D341Med (cell line): ENCODE measurements around the gene FMR1NB.

ENCODE experiments used
- DNase-seq: peaks from one replicate; pipeline ENCODE4 v3.0.0; 2012; ENCODE audit warnings: low spot score

Gene FMR1NB, protein sequence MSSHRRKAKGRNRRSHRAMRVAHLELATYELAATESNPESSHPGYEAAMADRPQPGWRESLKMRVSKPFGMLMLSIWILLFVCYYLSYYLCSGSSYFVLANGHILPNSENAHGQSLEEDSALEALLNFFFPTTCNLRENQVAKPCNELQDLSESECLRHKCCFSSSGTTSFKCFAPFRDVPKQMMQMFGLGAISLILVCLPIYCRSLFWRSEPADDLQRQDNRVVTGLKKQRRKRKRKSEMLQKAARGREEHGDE

DNA sequence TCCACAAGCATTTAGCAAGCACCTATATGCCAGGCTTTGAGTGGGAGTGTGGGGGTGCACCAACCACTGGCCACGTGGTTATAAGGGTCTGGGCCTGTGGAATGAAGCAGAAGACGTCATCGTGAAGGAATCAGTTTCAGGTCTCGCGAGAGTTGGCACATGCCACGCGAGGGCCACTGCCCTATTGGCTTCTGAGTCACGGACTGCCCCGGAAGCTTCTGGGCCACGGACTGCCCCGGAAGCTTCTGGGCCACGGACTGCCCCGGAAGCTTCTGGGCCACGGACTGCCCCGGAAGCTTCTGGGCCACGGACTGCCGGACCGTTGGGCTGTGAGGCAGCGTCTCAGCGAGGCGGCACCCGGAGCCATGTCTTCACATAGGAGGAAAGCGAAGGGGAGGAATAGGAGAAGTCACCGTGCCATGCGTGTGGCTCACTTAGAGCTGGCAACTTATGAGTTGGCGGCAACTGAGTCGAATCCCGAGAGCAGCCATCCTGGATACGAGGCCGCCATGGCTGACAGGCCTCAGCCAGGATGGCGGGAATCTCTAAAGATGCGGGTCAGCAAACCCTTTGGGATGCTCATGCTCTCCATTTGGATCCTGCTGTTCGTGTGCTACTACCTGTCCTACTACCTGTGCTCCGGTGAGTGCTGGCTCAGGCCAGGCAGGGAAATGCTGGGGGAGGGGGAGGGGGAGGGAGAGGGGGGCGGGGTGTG, at the start of gene FMR1NB:
Gene FMR1NB (plus strand): TSS at position 300 of the 715 bp plus-strand sequence. CDS start 66 bp downstream, at position 366.
- no peak for DNase-seq

DNA sequence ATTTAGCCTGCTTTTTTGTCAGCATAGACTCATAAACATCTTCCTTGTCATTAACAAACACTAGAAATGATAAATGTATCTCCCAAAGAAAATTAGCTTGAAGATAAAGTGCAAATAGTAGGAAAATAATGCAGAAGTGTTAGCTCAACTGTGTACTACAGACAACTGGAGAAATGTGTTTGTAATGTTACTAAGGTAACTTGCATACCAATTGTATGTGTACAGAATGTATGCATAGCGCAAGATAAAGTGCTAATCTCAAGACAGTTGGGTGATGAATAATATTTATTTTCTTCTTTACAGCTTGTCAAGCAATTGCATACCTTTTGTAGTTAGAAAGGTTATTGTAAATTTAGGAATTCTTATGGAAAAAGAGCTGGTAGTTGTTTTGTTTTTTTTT, 47.3 kb upstream of the FMR1NB start:
- no peak for DNase-seq

DNA sequence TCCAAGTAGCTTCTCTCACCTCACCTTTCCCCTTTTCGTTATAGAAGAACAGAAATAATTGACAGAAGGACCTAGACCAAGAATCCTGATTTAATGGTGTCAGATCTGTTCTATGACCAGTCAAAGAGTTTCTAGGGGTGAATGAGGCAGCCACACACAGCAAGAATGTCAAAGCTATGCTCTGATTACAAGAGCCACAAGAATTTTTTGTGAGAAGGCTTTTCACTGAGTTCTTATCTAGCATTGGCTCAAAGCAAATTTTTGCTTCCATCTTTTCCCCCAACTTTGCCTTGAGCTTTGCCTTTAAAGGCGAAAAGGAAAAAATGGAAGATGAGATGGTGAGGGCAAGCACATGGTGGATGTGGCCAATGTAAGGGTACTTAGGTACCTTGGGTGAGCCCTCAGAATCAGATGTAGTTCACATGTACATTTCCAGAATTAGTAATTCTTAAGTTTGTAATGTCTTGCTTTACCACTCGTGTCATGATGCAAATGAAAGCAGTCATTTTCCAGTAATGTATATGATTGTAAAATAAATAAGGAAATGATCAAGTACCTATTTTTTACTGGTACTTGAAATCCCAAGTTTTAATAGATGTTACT, 45.9 kb upstream of the FMR1NB start:
- DNase-seq, result no peak

DNA sequence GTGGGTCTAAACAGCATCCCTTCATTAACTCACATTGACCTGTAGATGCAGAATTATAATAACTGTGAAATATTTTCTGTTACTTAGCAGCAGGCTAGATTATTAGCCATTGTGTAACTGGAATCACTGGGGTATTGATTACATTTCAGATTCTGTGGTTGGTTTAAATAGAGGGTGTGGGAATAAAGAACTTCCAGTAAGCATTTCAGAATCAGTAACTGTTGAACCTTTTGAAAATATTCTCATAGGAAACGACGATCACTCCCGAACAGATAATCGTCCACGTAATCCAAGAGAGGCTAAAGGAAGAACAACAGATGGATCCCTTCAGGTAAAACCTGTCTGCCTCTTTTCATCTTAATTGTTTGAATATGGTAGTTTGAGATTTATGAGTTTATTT, 35.9 kb upstream of the FMR1NB start:
- no peak for DNase-seq

DNA sequence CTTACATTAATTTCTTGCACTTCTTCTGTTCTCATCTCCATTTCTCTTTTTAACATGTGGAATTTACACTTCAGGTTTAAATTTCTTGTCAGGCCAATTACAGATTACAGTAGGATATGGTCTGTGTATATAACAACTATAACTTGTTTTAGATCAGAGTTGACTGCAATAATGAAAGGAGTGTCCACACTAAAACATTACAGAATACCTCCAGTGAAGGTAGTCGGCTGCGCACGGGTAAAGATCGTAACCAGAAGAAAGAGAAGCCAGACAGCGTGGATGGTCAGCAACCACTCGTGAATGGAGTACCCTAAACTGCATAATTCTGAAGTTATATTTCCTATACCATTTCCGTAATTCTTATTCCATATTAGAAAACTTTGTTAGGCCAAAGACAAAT, 32.6 kb upstream of the FMR1NB start:
- DNase-seq, result no peak

DNA sequence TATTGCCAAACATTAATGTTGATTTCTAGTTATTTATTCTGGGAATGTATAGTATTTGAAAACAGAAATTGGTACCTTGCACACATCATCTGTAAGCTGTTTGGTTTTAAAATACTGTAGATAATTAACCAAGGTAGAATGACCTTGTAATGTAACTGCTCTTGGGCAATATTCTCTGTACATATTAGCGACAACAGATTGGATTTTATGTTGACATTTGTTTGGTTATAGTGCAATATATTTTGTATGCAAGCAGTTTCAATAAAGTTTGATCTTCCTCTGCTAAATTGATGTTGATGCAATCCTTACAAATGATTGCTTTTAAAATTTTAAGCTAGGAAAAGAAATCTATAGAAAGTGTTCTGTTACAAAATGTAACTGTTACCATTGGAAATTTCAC, 30.8 kb upstream of the FMR1NB start:
- DNase-seq, result no peak

DNA sequence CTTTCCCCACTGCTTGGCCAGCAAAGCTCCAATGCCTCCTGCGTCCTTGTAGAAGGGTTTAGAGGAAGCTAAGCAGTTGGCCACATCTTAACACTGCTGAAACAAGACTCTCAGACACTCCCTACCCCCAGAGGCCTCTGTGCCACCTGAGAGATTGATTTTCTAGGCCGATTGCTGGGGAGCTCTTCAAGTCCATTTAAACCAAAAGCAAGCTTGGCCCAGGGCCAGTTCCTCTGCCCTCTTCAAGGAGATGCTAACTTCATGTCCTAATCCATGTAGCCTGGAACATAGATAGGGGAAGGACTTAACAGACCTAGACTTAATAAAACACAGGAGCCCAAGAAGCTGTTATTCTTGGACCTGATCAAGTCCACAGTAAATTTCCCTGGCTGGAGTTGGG, 27.2 kb upstream of the FMR1NB start:
- no peak for DNase-seq

DNA sequence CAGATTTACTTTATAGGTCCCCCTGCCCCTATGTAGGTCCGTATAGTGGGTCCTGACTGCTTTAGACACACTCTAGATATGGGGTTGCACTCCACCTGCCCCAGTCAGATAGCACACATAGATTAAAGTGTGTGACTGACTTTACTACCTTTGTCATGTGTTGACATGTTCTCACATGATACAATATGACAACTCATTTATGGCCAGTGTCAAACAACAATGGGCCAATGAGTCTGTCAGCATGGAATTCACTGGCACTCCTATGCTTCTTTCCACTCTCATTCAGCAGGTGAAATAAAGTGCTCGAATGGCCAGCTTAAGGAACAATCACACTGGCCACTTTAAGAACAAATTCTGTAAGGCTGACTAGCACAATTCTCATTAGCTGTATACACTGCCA, 23.8 kb upstream of the FMR1NB start:
- DNase-seq, result no peak

DNA sequence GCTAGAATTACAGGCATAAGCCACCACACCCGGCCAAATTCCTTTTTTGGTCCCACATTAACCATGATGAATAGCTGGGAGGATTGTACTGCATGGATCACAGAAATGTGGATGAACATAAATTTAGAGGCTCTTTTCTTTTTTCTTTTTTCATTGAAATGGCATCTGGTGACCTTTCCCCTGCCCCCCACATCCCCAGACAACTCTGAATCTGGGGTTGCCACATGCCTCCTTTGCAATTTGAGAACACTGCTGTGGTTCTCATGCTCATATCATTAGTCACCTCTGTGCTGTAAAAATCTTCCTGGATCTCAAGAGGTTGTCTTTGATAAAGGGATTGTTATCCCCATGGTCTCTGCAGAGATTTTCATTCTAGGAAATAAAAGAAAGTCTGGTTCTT, 22.8 kb upstream of the FMR1NB start:
- no peak for DNase-seq

DNA sequence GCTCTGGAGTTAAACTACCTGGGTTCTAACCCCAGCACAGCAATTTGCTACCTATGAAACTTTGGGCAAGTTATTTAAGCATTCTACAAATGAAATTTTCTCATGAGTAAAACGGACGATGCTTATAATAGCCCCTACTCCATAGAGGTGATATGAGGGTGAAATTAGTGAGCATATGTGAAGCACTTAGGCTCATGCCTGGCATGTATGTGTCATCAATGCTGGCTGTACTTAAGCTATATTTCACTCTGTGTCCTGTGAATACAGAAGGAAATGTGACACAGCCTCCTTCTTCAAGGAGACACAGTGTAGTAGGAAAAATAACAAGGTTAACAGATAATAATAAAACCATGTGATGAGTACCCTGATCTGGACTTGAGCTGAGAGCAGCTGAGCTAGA, 20.4 kb upstream of the FMR1NB start:
- no peak for DNase-seq

DNA sequence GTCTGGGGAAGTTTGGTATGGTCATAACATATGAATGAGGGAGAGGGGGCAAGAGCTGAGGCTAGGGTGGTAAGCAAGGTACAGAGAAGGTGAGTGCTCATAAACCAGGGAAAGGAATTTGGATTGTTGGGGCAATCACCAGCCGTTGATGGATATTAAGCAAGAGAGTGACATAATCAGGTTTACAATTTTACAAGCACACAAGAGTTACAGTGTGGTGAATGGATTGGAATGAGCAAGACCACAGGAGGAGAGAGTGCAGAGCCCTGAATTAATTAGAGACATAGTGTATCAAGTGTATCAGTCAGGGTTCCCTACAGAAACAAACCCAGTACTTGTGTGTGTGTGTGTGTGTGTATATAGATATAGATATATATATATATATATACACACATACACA, 18.7 kb upstream of the FMR1NB start:
- no peak for DNase-seq

DNA sequence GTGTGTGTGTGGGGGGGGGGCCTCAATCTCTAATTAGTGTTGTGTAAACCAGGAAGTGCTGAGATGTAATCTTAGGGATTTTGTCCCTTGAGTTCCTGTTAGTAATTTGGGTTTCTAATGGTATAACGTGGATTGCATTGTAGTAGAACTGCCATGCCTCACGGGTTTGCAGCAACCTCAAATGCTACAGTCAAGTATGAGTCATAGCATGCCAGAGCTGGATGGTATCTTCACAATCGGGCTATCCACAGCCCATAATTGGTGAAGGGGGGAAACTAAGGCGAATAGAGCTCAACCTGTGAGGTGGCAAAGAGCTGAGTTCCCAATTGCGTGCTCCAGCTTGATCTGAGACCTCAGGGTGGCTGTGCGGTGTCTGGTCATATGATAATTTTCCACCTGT, 2.2 kb upstream of the FMR1NB start:
- DNase-seq, result no peak

DNA sequence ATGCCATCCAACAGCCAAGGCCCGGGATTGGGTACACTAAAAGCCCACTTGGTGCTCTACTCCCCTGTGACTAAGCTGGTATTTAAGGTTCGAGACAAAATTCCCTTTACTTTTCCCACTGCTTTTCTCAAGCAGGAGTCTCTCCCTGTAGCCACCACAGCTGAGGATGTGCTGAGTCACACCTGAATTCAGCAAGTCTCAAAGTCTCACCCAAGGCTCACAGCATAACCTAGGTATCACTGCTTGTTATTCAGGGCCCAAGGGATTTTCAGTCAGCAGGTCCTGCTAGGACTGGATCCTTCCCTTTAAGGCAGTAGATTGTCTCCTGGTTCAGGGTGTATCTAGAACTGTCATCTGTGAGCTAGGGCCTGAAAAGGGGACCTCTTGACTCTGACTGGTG, 39.2 kb downstream of the FMR1NB start:
- no peak for DNase-seq

DNA sequence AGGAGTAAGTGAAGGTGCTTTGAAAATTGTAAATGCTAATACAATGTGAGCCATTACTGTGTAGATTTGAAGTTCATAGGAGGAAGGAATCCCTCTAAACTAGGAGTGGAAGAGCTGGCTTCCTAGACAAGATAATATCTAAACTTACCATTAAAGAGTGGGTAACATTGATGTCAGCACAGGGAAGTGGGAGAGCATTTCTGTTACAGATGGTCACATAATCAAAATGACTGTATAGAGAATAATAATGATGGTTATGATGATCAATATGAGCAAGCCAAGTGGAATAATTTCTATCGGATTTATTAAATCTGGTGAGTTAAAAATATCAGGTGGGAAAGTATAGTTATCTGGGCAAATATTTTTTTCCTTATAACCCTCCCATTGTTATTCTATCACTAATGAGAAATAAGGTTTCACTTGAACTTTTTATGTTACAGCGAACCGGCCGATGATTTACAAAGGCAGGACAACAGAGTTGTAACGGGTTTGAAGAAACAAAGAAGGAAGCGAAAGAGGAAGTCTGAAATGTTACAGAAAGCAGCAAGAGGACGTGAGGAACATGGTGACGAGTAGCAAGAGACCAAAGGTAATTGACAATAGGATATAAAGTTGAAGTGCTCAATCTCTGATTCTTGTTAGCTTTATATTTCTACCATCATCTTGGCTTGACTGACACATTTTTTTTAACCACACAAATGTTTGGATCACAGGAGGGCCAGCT, 43.5 kb downstream of the FMR1NB start:
- no peak for DNase-seq

DNA sequence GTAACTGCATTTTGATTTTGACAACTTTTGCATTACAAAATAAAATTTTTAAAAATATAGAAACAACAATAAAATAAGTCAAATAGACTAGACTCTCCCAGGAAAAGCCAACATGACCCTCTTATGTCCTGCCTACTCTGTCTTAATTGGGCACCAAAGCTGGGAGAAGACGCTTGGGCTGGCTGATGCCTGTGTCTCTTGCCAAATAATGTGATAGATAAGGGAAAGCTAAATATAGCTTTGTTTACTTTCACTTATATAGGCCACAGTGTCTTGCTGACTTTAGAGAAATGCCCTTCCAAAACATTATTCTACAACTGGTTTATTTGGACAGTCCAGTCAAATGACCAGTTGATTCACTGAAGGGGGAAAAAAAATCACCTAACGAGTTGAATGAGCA, 54.2 kb downstream of the FMR1NB start:
- DNase-seq, result no peak

DNA sequence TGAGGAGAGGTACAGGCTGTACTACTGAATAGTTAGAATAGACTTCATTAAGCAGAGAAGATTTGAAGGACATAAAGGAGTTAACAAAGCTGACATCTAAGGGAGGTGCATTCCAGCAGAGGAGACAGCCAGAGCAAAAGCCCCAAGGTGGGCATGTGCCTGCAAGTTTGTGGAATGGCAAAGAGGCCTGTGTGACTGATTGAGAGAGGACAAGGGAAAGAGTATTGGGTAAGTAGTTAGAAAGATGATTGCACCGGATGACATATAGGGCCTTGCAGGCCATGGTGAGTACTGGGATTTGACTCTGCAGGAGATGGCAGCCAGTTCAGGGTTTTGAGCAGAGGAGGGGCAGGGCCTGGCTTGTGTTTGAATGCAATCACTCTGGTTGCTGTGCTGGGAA, 55.9 kb downstream of the FMR1NB start:
- no peak for DNase-seq

DNA sequence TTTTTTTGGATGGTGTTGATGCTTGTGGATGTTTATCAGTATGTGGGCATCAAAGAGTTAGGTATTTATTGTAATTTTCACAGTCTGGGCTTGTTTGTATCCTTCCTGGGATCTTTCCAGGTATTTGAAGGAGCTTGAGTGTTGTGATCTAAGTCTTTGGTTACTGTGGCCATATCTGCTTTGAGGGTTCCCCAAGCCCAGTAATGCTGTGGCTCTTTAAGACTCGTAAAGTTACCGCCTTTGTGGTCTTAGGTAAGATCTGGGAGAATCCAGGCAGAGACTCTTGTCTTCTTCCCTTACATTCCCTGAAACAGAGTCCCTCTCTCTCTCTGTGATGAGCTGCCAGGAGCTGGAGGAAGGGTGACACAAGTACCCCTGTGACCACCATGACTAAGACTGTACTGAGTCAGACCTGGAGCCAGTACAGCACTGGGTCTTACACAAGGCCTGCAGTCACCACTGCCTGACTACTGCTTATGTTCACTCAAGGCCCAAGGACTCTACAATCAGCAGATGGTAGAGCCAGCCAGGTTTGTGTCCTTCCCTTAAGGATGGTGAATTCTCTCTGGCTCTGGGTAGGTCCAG, 62.2 kb downstream of the FMR1NB start:
- DNase-seq, result no peak

DNA sequence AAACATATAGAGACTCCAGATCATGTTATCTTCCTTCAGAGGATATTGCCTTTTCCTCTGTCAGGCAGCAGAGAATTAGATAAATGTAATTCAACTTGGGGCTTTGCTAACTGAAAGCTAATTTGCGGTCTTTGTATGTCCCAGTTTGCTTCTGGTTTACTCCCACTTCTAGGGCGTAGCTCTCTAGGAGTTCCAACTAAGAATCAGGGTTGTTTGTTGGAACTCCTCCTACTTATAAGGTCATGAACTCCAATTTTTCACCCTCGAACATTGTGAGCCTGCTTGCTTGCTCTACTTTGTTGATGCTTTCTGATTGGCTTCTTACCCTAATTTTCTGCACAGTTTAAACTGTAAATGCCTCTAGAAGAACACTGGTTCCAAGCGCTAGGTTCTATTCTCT, 66.1 kb downstream of the FMR1NB start:
- DNase-seq, result no peak

DNA sequence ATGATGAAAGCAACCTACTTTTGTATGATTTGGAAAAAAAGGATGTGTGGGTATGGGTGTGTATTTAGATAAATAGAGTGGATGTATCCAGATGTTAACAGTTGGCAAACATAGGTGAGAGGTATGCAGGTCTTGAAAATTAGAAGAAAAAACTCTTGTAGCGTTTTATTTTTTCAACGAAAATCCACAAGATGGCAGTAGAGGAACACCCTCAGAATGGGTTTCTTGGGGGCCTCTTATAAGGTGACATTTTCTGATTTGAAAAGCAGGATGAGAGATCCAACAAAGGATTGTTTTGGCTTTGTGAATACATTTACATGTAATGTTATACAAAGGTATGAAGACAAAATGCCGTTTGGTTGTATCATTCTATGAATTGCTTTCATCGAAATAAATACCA, 68.3 kb downstream of the FMR1NB start:
- DNase-seq, result peak; percentile 18

DNA sequence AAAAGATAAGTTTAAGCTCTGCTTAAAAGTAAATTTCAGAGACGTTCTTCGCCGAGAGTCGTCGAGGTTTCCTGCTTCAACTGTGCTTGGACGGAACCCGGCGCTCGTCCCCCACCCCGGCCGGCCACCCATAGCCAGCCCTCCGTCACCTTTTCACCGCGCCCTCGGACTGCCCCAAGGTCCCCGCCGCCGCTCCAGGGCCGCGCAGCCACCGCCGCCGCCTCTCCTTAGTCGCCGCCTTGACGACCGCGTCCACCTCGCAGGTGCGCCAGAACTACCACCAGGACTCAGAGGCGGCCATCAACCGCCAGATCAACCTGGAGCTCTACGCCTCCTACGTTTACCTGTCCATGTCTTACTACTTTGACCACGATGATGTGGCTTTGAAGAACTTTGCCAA, 70.8 kb downstream of the FMR1NB start:
- DNase-seq, result no peak

DNA sequence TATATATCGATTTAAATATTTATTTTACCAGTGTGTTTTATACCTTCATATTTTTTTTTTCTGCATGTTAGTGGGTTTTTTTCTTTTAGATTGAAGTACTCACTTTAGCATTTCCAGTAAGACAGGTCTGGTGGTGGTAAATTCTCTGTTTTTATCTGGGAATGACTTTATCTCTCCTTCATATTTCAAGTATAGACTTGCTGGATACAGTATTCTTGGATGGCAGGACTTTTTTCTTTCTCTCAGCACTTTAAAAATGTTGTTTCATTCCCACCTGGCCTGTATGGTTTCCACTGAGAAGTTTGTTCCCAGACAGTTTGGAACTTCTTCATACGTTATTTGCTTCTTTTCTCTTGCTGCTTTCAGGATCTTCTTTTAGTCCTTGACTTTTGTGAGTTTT, 86.1 kb downstream of the FMR1NB start:
- DNase-seq, result no peak

DNA sequence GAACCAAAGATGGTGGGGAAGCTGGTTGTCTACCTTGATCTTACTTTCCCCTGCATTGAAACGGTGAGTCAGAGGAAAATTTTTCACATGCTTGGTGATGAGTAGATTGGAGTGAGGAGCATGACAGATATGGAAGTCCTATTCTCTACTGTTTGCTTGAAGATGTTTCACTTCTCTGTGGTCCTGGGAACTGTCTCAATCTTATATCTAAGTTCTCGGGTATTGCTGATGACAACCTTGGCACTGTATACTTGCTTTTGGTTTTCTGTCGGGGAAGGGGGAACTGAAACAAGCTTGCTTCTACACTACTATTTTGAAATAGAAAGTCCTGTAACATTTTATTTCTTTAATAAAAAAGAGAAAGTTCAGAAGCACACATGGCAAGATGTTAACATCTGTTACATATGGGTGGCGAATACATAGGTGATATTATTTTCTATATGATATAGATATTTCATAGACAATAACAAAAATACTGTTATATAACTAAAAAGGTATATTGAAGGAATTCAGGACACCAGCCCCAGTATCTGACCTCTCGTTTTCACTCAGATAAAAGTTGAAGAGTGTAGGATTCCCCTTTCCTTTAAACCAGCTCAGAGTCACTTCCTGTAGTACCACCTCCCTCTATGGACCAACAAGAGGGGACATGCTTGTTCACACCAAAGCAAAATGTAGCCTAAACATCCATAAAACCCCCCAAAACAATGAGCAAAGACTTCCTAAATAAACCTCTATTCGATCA, 88.8 kb downstream of the FMR1NB start:
- DNase-seq, result no peak
